A549 (cell line): ENCODE measurements around the gene KLHL29.

Source experiments
- CEBPB ChIP-seq, 2 experiments: fragments of >200 bp in 1 of 2; sonication (Bioruptor Twin) in 1 of 2; formaldehyde crosslinking in 1 of 2; IDR thresholded peaks; 2 replicates each; pipeline ENCODE4 v1.6.1; 2012 to 2016
- ELK1 ChIP-seq: fragments of 150-350 bp; IDR thresholded peaks from 2 replicates; pipeline ENCODE4 v1.6.1; 2014; ENCODE audit warnings: low read depth, mild to moderate bottlenecking, low read length
- PBX3 ChIP-seq: IDR thresholded peaks from 2 replicates; pipeline ENCODE4 v1.6.1; 2012
- POLR2A ChIP-seq: IDR thresholded peaks from 2 replicates; pipeline ENCODE4 v1.6.1; 2012; ENCODE audit warnings: mild to moderate bottlenecking, low read length
- RCOR1 ChIP-seq: fragments of 150-350 bp; IDR thresholded peaks from 2 replicates; pipeline ENCODE4 v1.6.1; 2014; ENCODE audit warnings: antibody characterized with exemption, low read length, low read depth

- TF ChIP-seq RCOR1 = no peak
- TF ChIP-seq ELK1 = no peak
- TF ChIP-seq PBX3 = no peak
- TF ChIP-seq POLR2A = no peak
- no peak for TF ChIP-seq CEBPB (IDR thresholded peaks at IDR 0.05)
Observed at GRCh38 chr2:23708771-23709170, 323.8 kb downstream of the KLHL29 start.
